Measurements from ENCODE around the gene CHGA.

Gene CHGA

DNA sequence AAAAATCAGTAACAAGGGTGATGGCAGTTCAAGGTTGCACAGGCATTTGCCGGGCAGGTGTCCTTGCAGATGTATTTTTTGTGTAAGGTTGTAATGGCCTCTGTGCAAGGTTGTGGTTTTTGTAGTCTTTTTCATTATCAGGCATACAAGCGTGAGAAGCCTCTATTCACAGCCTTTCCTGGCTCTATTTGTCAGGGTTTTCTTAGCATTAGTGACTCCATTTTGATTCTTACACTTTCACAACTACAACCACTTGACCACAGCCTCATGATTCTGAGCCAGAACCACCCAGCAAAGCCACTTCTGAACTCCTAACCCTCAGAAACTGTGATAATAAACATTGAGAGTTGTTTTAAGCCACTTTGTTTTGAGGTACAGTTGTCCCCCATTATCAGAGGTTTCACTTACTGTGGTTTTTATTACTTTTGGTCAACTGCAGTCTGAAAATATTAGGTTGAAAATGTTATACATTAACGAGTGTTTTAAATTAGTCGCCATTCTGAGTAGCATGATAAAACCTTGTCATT is 27.5 kb upstream of the CHGA start:
- TF ChIP-seq, protein P1, sequence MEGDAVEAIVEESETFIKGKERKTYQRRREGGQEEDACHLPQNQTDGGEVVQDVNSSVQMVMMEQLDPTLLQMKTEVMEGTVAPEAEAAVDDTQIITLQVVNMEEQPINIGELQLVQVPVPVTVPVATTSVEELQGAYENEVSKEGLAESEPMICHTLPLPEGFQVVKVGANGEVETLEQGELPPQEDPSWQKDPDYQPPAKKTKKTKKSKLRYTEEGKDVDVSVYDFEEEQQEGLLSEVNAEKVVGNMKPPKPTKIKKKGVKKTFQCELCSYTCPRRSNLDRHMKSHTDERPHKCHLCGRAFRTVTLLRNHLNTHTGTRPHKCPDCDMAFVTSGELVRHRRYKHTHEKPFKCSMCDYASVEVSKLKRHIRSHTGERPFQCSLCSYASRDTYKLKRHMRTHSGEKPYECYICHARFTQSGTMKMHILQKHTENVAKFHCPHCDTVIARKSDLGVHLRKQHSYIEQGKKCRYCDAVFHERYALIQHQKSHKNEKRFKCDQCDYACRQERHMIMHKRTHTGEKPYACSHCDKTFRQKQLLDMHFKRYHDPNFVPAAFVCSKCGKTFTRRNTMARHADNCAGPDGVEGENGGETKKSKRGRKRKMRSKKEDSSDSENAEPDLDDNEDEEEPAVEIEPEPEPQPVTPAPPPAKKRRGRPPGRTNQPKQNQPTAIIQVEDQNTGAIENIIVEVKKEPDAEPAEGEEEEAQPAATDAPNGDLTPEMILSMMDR (IDR thresholded peaks at IDR 0.05; ENCODE audit: low read depth, low read length, poor library complexity, severe bottlenecking), result no peak
- no peak for TF ChIP-seq EZH2phosphoT487 (IDR thresholded peaks at IDR 0.05; ENCODE audit: borderline replicate concordance, low read length)
- Histone ChIP-seq H3K4me1 (ENCODE audit: control insufficient read depth, low read length) (0 out of 2 replicates have a peak, but pooled peaks cover 3% of the 10 kb centered on the region), H3K27ac (ENCODE audit: low read depth, low read length) (no peak overlapping the region)

DNA sequence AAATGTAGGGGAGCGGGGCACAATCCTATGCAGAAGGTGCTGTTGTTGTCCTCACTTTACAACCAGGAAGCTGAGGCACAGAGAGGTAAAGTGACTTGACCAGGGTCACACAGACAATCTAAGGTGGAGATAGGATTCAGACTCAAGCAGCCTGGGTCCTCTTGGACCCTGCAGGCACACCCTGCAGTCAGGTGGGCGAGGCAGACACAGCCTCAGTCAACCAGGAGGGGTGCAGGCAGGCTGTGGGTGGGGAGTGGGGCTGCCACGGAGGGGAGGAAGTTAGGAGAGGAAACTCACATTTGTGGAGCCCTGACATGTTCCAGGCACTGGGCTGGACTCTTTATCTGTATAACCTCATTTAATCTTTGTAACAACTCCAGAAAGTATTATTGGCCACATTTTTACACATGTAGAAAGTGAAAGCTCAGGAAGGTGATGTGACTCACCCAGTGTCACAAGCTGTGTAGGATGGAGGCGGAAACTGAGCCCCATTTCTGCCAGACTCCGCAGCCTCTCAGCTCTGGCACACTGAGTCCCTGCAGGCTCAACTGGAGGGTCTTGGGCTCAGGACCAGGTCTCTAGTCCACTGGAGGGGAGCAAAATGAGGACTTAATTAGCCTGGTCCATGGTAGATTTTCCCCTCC is 24.9 kb upstream of the CHGA start:
- TF ChIP-seq, protein P1 (IDR thresholded peaks at IDR 0.05; ENCODE audit: low read depth, low read length, poor library complexity, severe bottlenecking), result no peak
- no peak for TF ChIP-seq EZH2phosphoT487 (IDR thresholded peaks at IDR 0.05; ENCODE audit: borderline replicate concordance, low read length)
- Histone ChIP-seq H3K27ac (ENCODE audit: low read depth, low read length) (no peak overlapping the region), H3K4me2 (ENCODE audit: low read length) (no peak overlapping the region), H3K4me1 (ENCODE audit: control insufficient read depth, low read length) (0 out of 2 replicates have a peak, but pooled peaks cover 3% of the 10 kb centered on the region), H3K79me2 (ENCODE audit: control insufficient read depth, low read length) (no peaks in the 10 kb centered on the region), H3K9me2 (replicated peaks; ENCODE audit: control insufficient read depth, low read length) (no peaks in the 10 kb centered on the region), H3F3A (ENCODE audit: control insufficient read depth, insufficient read depth) (no peaks in the 10 kb centered on the region), H3K4me3 (ENCODE audit: low read length) (no peak overlapping the region), H3K27me3 (ENCODE audit: control insufficient read depth, low read length) (no peaks in the 10 kb centered on the region), H3K9me3 (ENCODE audit: control insufficient read depth, insufficient read depth, low read length) (no peaks in the 10 kb centered on the region), H4K20me1 (ENCODE audit: control insufficient read depth, insufficient read depth, low read depth, low read length) (no peaks in the 10 kb centered on the region), H3K36me3 (ENCODE audit: control insufficient read depth, low read length) (no peaks in the 10 kb centered on the region)

More for the DNA sequence above, 27.5 kb upstream of the CHGA start:
- Histone ChIP-seq H3F3A (ENCODE audit: control insufficient read depth, insufficient read depth) (no peaks in the 10 kb centered on the region), H4K20me1 (ENCODE audit: control insufficient read depth, insufficient read depth, low read depth, low read length) (no peaks in the 10 kb centered on the region), H3K4me2 (ENCODE audit: low read length) (no peak overlapping the region), H3K27me3 (ENCODE audit: control insufficient read depth, low read length) (no peaks in the 10 kb centered on the region), H3K9me3 (ENCODE audit: control insufficient read depth, insufficient read depth, low read length) (no peaks in the 10 kb centered on the region), H3K9me2 (replicated peaks; ENCODE audit: control insufficient read depth, low read length) (no peaks in the 10 kb centered on the region), H3K4me3 (ENCODE audit: low read length) (no peak overlapping the region), H3K79me2 (ENCODE audit: control insufficient read depth, low read length) (no peaks in the 10 kb centered on the region), H3K36me3 (ENCODE audit: control insufficient read depth, low read length) (no peaks in the 10 kb centered on the region)

DNA sequence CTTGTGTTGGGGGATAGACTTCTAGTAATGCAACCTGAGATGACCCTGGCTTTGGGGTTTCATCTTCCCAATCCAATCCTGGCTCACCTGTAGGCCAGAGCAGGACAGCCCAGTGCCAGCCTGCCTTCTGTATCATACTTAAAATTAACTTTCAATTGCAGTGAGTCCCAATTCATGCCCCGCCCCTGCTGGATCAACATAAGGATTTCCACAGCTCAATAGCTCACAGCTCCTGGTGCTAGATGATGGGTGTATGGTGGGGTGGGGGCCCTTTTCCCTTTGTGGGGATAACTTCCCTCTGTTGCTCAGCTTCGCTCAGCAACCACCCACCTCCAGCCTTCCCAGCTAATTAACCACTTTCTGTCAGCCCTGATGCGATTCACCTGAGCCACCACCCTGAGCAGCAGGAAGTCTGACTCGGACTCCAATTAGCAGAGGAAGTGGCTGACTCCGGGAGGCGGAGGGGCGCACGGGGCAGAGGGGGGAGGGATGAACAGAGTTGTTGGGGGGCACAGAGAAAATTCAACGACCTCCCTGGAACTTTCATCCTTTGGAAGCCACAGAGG is 24.3 kb upstream of the CHGA start:
- Histone ChIP-seq H3K27ac (ENCODE audit: low read depth, low read length) (no peak overlapping the region), H3K9me3 (ENCODE audit: control insufficient read depth, insufficient read depth, low read length) (no peaks in the 10 kb centered on the region), H3K4me2 (ENCODE audit: low read length) (no peak overlapping the region), H3K36me3 (ENCODE audit: control insufficient read depth, low read length) (no peaks in the 10 kb centered on the region), H3K4me1 (ENCODE audit: control insufficient read depth, low read length) (0 out of 2 replicates have a peak, but pooled peaks cover 3% of the 10 kb centered on the region), H4K20me1 (ENCODE audit: control insufficient read depth, insufficient read depth, low read depth, low read length) (no peaks in the 10 kb centered on the region), H3K79me2 (ENCODE audit: control insufficient read depth, low read length) (no peaks in the 10 kb centered on the region), H3F3A (ENCODE audit: control insufficient read depth, insufficient read depth) (no peaks in the 10 kb centered on the region), H3K4me3 (ENCODE audit: low read length) (no peak overlapping the region), H3K27me3 (ENCODE audit: control insufficient read depth, low read length) (no peaks in the 10 kb centered on the region), H3K9me2 (replicated peaks; ENCODE audit: control insufficient read depth, low read length) (no peaks in the 10 kb centered on the region)
- no peak for TF ChIP-seq EZH2phosphoT487 (IDR thresholded peaks at IDR 0.05; ENCODE audit: borderline replicate concordance, low read length)
- TF ChIP-seq, protein P1 (IDR thresholded peaks at IDR 0.05; ENCODE audit: low read depth, low read length, poor library complexity, severe bottlenecking), result no peak

All from DOHH2 (cell line).